Activated T-cell treated with anti-CD3 and anti-CD28 coated beads for 24 hours (primary cell): ENCODE measurements around the gene AKAIN1.

Experiments used
- DNase-seq: peaks from one replicate; pipeline ENCODE4 v3.0.0-alpha.2; 2020; ENCODE audit warnings: low read depth

The AKAIN1 gene, protein sequence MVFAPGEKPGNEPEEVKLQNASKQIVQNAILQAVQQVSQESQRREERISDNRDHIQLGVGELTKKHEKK

DNA sequence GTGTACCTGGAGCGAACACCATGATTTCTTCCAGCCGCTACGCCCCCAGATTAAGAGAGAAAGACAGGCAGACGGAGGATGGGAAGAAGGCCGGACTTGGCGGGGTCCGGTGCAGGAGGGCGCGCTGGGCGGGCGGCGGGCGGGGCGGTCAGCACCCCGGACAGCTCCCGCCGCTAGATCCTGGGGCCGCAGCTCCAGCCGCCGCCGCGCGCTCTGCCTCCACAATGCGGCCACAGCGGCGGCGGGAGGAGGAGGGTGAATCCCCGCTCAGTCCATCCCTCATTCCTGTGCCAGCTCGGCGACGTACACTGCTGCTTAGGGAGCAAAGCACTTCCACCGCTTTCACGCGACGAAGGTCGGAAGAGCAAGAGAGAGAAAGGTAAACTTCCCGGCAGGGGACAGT, at the start of gene AKAIN1:
Gene AKAIN1, minus strand, starts transcription at position 226 of the 403 bp plus-strand sequence. Its CDS starts 204 bp downstream, at position 22.
- DNase-seq: no peak

DNA sequence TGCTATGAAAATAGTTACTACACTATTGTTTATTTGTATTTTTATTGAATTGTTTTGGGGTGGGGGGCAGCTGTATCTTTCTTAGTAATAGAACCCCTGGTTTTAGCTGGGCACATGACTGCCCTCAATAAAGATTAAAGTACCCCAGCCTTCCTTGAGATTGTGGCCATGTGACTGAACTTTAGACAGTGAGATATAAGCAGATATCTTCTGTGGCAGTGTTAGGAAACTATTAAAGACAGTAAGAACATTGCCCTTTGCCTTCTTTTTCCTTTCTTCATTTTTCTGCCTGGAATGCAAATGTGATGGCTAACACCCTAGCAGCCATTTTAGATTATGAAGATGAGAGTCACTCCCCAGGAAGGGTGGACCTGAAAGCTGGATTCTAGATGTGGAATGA, 47.9 kb upstream of the AKAIN1 start:
- no peak for DNase-seq

DNA sequence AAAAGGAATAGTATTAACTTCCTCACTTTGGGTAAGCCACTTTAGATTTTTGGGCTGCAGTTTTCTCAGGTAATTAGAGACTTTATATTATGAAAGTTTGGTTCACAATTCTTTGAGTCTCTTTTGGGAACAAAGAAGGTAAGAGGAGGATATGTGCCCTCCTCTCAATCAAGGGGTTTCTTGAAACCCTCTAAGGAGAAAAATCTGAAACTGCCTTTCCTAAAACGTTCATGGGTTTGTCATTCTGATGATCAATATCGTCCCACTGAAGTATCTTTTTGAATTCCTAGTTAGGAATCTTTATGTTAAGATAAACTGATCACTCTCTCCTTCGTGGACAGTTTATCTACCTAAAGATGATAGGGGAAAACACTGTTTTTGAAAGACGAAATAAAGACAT, 42.4 kb upstream of the AKAIN1 start:
- DNase-seq: no peak

DNA sequence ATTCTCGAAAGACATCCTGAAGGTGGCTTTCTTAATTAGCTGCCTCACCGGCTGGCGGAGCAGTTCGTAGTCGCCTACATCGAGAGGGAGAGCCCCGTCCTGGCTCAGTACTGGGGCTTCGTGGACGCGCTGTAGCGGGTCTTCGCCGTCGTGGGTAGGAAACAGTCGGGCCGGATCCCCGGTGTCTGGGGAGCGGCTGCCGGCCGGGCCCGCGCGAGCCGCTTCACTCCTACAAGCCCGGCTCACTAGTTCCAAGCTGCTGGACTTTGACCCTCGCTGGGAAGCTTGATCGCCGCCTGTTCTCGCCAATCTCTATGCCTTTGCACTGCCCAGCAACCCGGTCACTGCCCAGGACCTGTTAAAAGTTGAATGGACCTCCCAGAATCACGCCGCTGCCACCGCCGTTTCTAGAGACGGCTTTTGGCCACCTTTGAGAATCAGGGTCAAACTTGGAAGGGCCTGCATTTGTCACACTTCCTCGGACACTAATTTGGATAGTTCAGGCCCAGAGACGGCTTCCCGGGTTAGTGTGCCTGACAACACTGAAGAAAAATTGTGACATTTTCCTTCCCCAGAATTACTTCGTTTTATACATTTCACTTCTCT, 41.4 kb upstream of the AKAIN1 start:
- DNase-seq: peak; percentile 24

DNA sequence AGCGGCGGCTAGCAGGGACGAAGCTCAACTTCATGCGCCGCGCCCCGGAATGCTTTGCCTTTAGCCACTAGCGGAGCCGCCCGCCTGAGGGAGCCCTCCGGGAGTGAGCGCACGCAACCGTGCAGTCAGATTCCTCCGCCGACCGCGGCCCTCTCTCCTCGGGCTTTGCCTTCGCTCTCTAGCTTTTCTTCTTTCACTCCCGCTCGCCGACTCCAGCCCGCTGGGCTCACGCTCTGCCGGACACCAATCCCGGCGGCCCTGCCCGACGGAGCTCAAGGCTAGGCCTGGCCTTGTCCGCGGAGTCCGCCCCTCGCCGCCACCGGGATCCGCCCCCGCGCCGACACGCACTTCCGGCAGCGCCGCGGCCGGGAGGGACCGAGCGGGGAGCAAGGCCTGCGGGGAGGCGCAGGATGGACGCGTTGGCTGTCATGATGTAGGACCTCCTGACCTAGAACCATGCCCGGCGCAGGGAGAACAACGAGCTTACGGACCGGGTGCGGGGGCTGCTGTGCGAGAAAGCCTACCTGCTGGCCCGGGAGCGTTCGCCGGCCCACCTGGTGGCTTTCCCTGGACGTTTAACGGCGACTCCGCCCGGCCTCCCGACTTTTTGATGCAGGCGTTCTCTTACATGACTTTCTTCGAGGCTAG, 40.8 kb upstream of the AKAIN1 start:
- peak; percentile 85 for DNase-seq

DNA sequence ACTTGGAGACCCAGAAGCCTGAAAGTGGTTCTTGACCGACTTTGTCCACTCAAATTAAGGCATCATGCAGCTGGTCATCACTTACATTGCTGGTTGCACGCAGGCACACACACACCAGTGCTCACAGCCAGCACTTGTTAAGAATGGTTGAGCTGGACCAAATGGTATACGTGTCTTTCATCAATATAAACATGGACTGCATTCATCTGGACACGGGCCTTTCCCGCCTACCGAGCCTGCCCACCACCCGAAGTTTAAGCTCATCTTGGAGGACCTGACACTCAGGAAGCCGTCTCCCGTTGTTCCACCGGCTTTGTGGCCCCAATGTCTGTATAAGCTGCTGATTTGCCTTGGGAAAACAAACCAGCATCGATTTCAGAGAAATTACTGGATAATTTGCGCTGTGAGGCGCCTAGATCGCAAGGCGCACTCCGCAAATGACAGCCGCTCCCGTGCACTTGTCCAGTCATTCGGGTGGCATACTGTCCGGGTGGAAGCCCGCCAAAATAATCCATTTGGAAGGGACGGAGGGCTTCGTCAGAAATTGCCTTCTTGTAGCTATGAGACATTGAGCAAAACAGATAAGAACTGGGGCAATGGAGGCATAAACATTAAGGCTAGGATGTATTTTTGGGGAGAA, 40.1 kb upstream of the AKAIN1 start:
- DNase-seq: no peak

DNA sequence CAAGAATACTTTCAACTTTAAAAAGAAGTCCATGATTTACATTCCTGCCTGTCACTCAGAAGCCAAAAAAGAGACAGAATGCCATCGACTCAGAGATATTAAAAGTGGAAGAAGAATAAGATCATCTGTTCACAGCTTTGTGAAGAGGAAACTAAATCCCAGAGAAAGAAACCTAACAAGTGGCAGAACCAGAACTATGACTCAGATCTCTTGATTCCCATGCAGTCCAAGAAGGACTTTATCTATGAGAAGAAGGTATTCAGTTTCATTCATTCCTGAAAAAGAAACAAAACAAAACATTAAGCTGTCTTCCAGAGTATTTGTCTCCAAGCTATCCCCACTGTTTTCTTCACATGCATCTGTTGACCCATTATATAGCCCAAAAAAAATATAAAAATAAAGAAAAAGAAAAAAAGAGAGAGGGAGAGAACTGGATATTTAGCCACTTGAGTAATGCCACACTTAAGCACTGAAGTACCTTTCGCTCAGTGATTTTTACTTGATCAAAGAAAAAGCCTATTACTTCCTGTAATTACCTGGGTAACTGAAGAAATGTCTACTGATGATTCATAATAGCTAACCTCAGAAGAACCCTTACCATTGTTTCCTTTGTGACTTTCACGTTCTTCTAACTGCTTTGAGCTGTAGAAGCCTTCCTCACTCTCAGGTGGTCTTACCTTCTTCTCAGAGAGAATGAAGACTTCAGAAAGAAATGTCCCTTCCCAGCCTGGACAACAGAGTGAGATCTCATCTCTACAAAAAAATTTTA, 17.7 kb upstream of the AKAIN1 start:
- no peak for DNase-seq

DNA sequence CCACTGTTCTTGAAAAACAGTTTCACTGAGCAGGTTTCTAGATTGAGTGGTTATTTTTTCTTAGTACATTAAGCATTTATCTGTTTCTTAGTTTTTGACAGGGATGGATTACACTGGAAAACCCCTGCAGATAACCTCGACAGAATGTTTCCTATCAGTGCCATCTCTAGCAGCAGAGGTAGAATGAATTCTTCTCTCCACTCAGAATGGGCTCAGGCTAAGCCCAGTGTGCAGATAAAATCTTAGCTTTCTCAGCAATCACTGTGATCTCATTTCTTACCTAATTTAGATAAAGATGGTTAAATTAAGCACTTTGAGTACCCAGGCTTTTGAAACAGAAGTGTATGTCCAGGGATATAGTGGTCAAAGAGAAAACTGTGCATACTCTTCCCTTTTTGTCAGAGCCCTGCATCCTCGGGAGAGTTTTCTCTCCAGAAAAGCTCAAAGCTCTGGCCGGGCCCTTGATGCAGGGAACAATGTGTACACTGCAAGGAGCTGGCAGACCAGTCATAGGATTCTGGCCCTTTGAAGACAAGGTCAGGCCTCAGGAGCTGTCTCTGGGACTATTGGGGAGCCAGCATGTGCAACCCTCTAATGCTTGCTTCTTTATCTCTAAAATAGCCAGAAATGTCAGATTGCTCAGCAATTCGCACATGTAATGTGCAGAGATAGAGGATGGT, 10.6 kb upstream of the AKAIN1 start:
- DNase-seq: no peak

DNA sequence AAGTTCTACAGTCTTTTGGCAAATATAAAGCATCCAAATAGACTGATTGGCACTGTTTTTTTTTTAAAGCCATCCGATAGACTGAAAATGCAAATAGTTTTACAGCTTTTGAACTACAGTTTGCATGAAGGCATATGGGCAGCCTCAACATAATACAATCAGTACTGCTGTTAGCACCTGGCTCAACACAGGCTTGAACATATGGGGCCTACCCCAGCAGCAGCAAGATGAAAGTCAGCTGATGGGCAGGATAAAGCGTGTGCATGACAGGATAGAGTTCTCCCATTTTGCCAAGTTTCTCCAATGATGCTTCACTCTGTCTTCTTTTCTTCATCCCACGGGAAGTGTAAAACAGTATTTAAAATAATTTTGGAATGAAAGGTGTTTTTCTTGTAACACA, 1.3 kb upstream of the AKAIN1 start:
- DNase-seq: no peak

DNA sequence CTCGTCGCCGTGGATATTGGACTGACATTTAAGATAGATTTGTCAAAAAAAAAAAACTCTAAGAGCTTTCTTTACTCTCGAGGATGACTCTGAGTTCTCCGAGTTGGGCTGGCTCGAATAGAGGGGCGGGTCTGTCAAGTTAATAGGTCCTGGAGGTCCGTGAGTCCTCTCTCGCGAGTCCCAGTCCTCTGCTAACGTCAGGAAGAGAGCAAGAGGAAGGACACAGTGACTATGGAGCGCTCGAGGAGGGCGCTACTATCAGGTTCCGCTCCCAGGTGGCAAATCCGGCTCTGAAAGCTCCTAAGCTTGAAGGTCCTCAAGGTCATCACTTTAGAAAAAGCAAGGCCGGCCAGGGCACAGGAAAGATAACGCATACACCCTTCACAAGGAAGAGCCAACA, 404 bp upstream of the AKAIN1 start:
- no peak for DNase-seq

DNA sequence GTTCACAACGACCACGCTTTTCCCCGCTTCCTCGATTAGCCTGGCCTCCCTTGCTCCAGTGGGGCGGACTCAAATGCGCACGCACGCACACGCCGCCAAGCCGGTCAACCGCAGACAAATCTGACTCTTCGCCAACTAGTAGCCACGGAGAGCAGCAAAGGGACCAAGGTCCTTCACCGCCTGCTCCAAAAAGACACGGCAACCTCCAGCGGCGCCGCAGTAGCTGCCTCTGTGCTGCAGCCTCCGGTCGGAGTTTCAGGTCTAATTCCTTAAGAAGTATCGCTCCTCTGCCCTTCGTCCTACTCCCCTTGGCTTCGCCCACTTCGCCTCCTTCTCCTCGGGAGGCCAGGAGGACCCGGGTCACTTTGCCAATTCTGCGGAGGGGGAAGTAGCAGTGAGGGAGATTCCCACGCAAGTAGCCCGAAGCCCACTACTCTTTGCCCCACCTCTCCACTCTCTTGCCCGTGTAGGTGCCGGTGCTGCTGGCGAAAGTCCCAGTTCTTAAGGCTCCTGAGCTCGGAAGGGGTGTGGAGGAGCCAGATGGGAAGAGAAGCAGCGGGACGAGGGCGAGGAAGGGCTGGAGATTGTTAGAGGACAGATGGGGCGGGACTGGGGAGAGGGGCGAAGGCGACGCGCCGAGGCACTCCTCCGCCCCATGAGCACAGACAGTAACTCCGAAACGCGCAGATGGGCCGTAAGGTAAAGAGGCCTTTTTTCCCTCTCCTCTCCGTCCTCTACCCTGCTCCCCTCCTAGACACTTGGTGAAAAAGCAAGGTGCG, 615 bp downstream of the AKAIN1 start:
- DNase-seq: no peak

DNA sequence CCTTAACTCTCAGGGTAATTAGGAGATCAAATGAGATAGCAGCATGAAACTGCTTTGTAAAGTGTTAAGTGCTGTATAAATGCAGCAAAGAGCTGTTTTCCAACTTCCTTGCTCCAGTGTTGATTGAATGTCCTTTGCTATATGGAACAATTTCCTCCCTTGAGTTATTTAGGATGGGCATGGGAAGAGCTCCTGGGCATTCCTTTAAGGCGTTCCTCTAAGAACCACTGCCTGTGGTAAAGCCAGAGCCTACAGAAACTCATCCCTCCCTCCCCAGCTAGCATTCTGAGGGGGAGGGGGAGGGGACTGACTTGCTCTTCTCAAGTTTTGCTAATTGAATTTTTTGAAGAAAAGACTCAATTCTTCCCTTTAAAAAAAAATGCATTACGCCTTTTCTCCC, 1.4 kb downstream of the AKAIN1 start:
- DNase-seq: no peak

DNA sequence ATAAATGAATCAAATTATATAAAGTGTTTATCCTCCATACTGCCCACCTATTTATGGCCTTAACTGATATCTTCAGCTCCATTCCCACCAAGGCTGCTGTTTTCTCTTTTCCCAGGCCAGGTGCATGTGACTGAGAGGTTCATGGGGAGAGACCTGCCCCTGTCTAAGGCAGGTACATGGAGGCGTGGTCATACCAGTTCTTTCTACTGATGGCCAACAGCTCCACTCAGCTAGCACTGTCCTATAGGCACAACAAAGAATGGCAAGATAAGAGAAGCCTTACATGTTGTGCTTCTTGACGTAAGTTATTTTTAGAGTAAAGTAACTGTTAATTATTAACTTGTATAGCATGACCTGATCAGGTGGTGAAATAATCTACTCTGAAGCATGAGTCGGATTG, 16.8 kb downstream of the AKAIN1 start:
- DNase-seq: no peak

DNA sequence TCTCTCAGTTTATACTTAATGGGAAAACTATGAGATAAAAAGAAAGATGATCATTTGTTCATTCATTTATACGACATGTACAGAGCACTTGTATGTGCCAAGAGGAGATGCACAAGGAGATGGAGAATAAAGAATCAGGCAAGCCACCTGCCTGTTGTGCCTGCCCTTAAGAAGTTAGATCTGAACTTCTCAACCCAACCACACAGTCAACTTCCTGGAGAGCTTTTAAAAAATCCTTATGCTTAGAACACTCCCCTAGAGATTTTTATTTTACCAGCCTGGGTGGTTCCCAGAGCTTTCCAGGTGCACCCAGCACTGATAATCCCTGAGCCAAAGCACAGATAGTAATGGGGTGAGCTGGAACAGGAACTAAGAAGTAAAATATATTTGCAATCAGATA, 18.5 kb downstream of the AKAIN1 start:
- no peak for DNase-seq

DNA sequence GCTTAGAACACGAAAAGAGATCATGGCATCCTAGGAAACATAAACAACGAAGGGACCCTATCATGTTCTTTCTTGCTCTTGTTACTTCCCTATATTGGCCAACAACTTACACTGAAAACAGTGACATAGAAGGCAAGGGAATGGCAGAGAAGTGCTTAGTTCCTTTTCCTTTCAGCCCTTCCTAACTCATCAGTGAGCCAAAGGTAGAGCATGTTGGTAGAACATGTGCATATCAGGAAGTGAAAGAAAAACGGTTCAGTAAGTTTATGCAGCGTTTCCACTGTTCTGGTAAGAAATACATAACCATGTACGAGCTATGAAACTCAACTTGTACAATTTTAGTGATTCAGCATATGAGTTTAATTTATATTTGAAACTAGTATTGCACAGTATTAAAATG, 21.7 kb downstream of the AKAIN1 start:
- no peak for DNase-seq

DNA sequence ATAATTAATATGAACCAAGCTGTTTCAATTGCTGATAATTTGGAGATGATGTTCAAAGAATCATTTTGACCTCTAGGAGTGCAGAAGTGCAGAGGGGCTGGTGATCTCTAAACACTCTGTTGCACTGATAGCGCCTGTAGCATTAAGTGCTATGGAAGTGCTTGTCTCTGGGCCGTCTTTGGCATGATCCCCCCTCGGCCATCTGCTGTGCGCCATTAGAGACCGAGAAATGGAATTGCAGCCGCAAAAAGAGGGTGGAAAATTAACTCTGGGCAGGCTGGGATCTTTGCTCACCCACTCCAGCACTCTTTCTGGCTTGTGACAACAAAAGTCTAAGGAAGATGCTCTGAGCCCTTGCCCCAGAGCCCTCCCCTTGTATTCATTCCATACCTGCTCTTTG, 23.4 kb downstream of the AKAIN1 start:
- no peak for DNase-seq

DNA sequence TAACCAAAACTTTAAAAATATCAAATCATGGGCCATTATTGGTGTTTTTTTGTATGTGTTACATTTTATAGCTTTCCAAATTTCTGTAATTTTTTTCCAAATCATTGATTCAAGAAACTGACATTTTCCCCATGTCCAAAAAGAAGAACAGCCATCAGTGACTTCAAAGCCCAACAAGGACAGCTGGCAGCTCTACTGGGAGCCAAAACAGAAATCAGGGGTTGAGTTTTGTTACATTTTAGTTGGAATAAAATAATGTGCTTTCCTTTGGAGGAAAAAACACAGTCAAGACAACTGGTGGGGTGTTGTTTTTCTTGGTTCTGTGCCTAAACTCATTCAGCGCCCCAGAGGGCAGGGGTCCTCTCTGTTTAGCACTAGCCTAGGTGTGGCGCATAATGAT, 23.8 kb downstream of the AKAIN1 start:
- DNase-seq: no peak

DNA sequence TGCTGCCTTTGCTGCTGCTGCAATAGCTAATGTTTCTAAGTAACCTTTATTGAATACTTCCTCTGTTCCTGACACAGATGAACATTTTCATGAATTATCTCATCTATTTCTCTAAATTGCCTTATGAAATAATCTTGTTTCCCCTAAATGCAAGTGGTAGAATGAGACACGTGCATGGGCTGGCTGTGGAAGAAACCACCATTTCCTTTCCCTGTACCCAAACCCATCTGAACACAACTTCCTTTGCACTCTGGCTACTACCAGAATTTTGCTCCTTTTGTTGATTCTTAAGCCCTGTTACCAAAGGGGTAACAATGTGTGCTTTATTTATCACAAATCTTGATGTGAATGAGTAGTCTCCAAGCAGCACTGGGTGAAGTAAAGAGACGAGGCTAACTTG, 29.2 kb downstream of the AKAIN1 start:
- DNase-seq: no peak

DNA sequence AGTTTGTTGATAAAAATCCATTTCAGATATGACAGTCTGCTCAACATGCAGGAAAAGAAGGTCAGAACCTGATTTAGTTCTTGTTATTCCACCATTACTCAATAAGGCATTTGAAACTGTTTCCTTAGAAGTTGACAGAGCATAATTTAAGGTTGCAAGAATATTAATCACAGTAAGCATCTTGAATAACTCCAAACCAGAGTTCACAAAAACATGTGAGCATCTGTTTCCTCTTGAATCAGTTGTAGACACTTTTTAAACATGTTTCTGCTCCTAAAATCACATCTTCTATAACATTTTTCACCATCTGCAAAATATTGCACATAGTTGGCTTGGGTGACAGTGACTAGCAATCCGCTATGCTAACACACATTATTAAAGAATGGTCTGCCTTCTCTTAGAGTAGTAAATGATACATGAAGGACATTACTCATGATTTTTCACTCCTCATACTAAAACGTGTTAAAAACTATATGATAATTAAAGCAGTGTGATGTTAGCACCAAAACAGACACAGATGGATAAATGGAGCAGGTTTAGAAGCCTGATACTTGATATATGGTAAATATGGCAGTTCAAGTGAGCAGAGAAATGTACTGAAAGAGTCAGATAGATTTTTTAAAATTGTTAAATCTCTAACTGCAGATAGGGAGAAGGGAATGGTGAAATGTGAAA, 30.3 kb downstream of the AKAIN1 start:
- no peak for DNase-seq

DNA sequence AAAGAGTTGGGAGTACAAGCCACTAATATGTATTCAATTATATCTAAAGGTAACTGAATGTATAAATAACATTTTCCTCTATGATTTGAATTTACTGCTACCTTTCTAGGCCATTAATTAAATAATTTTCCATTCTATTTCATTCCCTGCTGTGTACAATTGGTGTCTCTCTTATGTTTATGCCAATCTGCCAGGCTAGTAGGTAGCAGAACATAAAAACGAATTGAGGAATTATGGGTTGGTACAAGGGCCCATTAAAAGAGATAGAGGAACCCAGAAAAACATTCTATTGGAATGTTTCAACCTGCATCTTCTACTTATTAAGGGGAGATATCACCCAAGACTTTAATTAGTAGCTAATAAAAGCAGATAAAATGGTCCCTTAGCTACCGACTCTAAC, 32.2 kb downstream of the AKAIN1 start:
- DNase-seq: no peak

DNA sequence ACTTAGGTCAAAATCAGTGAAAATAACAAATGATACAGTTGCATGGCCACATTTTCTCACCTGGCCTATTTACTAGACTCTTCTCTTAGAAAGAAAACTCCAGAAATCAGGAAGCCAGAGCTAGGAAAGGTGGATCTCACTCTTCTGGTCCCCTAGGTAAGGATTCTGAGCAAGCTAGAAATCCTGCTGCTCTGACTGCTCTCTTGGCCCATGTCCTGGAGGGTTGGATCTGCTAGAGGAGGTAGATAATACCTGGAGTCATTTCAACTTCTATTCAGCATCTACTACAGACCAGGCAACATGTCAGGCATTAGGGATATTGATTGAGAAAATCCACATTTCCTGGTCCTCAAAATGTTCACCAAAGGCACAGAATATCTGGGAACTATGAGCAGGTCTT, 34.9 kb downstream of the AKAIN1 start:
- DNase-seq: no peak
